Middle frontal gyrus (tissue), 1 donor: ENCODE data around the gene VTCN1.
"Not testable (repeated sequence)": the region's sequence is repeated elsewhere in the genome, so short reads cannot be mapped to it uniquely, and the experiment has no call there.

Source experiments
- DNase-seq: peaks from one replicate; pipeline ENCODE4 v3.0.0-alpha.2; 2015; ENCODE audit warnings: low spot score; ENCODE audit errors: extremely low spot score

Gene VTCN1

GRCh38 chr1:117166076-117166475 is 44.7 kb downstream of the VTCN1 start:
- DNase-seq: no peak

GRCh38 chr1:117164209-117164608 is 46.5 kb downstream of the VTCN1 start:
- DNase-seq: no peak

- no peak for DNase-seq
Measured at GRCh38 chr1:117162816-117163215, 47.9 kb downstream of the VTCN1 start.

GRCh38 chr1:117161887-117162286 is 48.8 kb downstream of the VTCN1 start:
- no peak for DNase-seq

- DNase-seq: not testable (repeated sequence)
Measured at GRCh38 chr1:117151305-117151704, 59.4 kb downstream of the VTCN1 start.

- DNase-seq: no peak
Measured at GRCh38 chr1:117150316-117150715, 60.4 kb downstream of the VTCN1 start.

GRCh38 chr1:117147856-117148588 is 62.7 kb downstream of the VTCN1 start:
- DNase-seq: no peak

- DNase-seq: no peak
Measured at GRCh38 chr1:117147341-117147831, 63.3 kb downstream of the VTCN1 start.

GRCh38 chr1:117146575-117147340 is 64.0 kb downstream of the VTCN1 start:
- no peak for DNase-seq

- DNase-seq: no peak
Measured at GRCh38 chr1:117146072-117146471, 64.7 kb downstream of the VTCN1 start.

- no peak for DNase-seq
Measured at GRCh38 chr1:117143871-117144270, 66.9 kb downstream of the VTCN1 start.

GRCh38 chr1:117143172-117143571 is 67.6 kb downstream of the VTCN1 start:
- no peak for DNase-seq

- DNase-seq: no peak
Measured at GRCh38 chr1:117142200-117142599, 68.5 kb downstream of the VTCN1 start.

- DNase-seq: no peak
Measured at GRCh38 chr1:117138561-117138960, 72.2 kb downstream of the VTCN1 start.

GRCh38 chr1:117138106-117138505 is 72.6 kb downstream of the VTCN1 start:
- no peak for DNase-seq

GRCh38 chr1:117137281-117137855 is 73.4 kb downstream of the VTCN1 start:
- DNase-seq: no peak

GRCh38 chr1:117136749-117137148 is 74.0 kb downstream of the VTCN1 start:
- DNase-seq: no peak

- no peak for DNase-seq
Measured at GRCh38 chr1:117135329-117135728, 75.4 kb downstream of the VTCN1 start.

GRCh38 chr1:117130526-117130925 is 80.2 kb downstream of the VTCN1 start:
- DNase-seq: no peak

GRCh38 chr1:117128323-117129079 is 82.2 kb downstream of the VTCN1 start:
- DNase-seq: peak; percentile 37

- DNase-seq: no peak
Measured at GRCh38 chr1:117127795-117128194, 82.9 kb downstream of the VTCN1 start.
